NCI-H2227 treated with DMSO at 0.1 percent for 48 hours (cell line): ENCODE measurements around the gene NEK7.
"Not testable (repeated sequence)": the region's sequence is repeated elsewhere in the genome, so short reads cannot be mapped to it uniquely, and the experiment has no call there.

Experiments
- DNase-seq: peaks from one replicate; lab custom pipeline; 2025; lab: John Stamatoyannopoulos, UW

NEK7 gene

DNA sequence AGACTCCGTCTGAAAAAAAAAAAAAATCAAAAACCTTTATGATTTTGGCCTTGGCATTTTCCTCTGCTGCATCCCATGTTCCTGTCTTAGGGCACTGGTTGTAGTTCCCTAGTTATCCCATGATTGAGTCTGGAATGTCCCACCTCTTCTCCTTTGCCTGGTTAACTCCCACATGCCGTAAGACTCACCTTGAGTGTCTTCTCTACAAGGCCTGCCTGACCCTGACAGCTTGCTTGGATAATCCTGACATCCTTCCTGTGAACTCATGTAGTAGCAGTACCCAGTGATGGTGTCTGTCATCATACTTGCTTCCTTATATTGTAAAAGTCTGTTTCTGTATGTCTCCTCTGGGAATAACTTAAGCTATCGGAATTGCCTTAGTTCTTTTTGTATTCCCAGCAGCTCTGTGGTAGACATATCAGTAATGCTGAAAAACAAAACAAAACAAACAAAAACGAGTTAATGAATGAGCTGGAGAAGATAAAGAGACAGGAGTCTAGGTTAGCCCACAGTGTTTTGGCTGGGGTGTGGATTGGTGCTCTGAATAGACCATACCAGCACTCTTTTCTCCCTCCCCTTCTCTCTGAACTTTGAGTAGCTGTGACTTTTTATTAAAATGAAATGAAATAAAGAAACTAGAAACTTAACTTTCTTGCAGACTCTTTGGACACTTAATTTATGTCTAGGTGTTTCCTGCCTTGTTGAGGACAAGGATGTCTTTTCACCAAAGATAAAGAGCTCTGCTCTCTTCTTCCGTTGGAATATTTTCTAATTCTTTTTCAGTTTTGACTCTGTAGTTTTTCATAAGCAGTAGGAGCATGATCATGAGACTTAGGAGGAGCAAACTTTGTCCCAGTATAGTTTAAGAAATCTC lies 15.1 kb downstream of the NEK7 start:
- no peak for DNase-seq

DNA sequence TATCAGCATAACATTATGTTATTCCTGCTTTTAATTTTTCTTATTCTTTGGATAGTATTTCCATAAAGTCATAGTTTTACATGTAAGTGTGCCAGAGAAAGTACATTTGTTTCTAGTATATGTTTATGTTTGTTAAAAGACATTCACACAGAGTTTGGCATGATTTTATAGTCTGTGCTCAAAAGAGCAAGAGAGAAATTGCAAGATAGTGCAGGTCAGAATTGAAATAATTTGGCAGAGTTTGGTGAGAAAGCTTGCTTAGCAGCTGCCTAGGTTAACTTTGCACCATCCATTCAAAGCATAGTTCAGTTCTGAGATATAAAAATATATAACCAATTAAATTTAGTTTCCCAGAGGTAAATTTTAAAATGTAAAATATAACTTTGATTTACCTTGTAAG lies 17.0 kb downstream of the NEK7 start:
- no peak for DNase-seq

DNA sequence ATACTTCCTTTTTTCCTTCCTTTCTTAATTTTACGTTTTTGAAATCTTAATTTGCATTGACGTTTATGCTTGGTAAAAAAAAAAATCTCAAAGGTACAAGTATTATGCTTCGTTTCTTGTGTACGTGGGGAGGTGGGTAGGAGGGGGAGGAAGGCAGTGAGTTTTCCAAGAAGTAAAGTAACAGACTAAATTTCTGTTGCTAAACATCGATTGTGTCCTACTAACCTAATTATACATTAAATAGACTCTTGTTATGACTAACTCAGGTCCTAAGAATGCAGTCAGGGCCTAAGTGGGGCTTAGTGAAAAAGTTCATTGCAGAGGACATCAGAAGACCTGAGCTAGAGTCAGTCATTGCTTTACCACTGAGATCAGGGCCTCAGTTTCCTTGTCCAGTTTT lies 17.5 kb downstream of the NEK7 start:
- DNase-seq: no peak

DNA sequence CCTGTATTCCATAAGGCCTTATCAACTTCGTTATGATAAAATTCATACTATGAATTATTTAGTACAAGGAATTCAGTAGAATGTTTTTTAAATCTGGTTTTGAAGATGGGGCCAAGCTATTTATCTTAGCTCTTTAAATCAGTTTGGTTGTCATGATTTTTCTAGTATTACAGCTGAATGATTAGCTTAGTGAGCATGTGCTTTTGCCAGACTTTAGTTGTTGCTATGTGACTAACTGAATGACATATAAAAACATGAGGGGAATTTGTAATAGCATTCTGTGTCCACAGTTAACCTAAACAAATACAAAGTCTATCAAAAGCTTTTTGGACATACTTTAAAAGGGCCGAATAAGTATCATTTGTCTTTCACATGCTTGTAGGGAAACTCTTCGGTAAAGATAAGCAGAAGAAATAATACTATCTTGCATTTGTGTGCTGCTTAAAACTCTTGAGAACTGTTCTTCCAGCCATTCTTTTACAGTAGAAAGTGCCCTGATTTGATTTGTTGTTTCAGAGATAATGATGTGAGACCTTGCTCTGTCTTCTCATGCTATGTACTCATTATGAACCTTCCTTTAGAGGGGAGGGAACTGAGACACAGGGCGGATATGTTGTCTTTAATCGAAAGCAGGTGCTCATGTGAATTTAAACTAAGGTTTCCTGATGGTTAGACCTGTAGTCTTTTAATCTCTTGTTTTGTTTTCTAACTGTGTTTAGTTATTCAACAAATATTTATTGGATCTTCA lies 18.8 kb downstream of the NEK7 start:
- no peak for DNase-seq

DNA sequence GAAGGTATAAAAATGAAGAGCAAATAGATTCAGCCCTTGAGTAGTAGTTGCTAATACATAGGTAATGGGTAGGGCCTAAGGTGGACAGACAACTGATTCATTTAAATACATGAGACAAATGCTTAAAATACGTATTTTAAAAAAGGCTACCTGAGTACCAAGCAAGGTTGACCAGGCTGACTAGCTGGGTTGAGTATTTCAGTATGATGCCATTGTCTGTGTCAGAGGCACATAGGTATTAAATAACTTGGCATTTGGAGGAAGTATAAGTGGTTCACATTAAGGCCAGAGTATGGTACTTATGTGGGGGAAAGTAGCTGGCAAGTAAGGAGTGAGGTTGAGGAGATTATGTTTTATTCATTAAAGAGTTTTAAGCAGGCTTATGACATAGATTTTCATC lies 19.4 kb downstream of the NEK7 start:
- no peak for DNase-seq

DNA sequence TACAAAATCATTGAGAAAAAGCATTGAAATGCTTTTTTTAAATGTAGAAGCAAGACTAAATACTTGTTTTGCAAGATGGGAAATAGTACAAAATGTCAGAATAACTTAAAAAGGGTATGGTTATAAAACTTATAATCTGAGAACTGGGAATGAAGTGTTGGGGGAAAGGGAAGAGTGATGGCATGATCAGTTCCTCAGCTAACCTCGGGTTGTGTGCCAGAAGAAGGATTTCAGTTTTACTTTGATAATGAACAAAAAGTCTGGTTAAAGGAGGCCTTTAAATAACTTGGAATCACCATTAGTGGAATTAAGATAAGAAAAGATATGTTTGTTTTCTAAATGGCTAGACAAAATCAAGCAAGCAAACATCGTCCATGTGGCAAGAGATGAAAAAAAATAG lies 20.7 kb downstream of the NEK7 start:
- no peak for DNase-seq

DNA sequence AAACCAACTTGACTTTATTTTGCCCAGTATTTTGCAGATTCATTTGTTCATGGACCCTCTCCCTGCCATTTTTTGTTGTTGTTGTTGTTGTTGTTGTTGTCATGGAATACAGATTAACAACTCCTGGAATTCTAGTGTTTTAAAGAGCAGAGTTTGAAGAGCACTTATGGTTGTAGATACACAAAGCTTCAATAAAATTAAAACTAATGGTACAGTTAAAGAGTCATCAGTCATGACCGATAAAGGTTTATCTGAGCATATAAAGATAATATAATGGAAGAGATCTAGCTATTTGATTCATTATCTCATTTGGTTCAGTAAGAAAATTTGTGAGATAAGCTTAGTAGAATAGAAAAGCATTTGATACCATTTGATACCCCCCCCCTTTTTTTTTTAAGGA lies 21.8 kb downstream of the NEK7 start:
- DNase-seq: no peak

DNA sequence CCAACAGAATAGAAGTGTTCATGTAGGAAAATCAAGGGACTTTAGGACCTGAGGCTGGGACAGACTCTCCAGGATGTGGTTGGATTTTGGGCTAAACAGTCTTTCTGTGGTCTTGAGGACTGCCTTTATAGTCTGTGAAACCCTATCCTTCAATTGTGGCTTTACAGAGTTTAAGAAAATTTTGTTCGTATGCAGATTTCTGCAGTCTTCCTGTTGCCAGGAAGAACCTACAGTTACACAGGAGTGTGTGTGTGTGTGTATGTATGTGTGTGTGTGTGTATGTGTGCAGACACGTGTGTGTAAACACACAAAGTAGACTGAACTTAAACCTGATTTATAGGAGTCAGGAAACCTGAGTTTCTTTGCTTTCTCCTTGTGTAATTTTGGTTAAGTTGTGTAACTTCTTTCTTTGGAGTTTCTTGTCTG lies 22.8 kb downstream of the NEK7 start:
- DNase-seq: no peak

DNA sequence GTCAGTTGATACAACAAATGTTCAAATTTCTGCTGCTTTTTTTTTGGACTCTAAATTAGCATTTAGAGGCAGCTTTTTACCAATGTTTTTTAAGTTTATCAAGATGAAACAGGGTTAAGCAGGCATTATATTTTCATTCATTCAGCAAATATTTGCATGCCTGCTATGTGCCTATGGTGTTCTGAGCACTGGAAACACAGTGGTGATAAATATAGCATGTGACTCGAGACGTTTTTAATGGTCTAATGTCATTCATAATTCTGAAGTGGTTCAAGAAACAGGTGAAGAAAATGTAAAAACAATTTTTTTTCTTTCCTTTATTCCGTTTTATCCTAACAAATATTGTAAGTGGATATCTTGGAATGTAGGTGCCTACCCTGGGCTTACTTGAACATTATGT lies 26.8 kb downstream of the NEK7 start:
- no peak for DNase-seq

DNA sequence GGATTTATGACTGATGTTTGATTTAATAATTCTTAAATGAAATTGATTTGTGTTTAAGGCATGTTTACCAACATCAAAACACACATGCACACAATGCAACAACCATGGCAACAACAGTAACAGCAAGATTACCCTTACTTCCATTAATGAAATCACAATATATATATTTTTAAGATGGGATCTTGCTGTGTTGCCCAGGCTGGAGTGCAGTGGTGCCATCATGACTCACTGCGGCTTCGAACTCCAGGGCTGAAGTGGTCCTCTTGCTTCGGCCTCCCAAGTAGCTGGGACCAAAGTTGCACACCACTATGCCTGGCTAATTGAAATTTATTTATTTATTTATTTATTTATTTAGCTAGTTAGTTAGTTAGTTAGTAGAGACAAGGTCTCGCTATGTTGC lies 27.7 kb downstream of the NEK7 start:
- no peak for DNase-seq

DNA sequence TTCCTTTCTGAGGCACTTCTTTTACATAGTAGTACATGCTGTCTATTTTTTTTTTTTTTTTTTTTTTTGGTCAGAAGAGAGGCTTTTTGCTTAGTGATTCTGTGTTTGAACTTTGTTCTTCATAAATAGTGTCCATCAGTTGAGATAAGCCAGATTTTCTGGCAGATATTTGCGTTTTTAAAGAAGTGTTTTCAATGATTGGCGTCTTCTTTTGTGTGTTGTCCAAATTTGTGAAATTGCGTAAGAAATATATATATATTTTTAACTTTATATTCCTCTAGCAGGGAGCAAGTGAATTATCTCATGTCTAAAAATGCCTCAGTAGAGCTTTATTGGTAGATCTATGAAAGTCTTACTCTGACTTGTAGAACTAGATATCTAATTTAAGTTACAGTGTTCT lies 28.3 kb downstream of the NEK7 start:
- DNase-seq: no peak

DNA sequence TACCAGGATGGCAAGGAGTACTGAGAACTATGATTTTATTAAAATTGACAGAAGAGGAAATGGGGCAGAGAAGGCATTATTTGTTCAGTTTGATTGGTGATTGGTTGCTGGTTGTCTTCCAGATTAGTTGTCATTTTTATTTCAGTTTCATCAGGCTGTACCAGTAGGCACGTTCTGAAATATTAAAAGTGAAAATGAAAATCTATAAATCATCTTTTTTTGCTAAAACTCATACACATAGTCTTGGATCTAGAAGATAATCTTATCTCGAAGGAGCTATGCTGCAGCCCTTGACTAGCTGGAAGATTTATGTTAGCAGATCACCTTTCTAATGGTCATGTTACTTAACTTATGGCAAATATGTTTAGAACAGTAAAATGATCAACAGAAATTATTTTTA lies 29.0 kb downstream of the NEK7 start:
- no peak for DNase-seq

DNA sequence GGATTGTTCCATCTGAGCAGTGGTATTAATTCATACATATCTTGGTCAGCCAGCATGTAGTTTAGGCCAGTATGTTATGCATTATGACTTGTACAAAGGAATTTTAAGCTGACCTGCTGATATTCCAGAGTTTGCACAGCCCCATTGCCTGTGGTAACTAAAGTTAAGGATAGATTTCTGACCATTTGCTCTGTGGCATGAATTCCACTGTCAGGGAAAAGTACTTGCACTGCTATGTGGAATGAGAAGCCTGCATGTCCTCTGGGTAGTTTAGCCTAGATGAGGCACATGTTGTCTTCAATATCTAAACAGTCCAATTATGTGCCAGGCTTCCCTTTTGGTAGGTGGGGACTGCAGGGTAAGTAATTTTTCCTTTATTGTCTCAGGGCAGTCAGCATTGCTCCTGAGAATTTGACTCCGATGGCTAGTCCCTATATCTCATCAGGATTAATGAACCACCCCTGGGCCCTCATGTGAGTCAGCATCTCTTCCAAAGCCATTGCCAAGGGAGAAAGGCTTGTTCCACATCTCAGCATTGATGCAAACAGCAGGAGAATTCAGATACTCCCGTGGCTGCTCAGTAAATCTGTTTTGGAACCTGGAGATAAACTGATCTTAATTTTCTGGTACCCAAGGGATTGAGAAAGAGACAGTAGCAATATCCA lies 30.2 kb downstream of the NEK7 start:
- no peak for DNase-seq

DNA sequence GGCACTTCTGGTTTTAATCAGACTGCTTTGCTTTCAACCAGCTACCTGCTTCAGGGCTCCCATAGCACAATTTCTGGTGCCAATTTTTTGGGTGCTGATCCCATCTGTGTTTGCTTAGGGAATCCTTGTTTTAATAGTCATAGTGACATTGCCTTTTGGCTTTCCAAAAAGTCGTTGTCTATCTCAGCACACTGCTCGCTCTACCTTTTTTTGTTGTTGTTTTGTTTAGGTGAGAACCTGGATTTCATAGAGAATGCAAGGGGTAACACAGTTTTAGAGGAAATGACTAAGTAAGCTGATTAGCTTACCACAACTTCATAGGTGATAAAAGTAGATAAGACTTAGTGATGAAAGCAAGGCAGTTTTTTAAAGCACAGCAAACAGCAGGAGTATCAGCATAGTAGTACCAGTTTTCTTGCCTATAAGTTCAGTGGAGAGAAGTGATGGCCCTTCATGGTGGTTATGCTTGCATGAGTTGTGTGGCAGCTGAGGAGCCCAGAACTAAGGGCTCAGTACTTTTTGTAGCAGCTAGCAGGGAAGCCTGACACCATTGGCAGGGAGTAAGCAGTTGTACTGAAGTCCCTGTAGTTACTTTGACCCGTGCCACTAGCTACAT lies 31.3 kb downstream of the NEK7 start:
- DNase-seq: no peak

DNA sequence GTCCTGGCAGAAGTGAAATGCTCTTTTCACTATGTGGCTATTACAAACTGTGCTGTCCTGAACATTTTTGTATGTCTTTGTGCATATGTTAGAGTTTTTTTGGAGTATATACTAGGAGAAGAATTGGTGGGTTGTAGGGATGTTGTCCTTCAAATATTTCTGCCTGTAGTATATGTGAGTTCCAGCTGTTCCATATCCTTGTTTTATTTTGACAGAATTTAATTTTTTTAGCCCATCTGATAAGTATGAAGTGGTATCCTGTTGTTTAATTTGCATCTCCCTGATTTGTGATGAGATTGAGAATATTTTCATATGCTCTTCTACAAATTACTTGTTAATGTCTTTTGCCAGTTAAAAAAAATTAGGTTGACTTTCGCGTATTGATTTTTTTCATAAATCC lies 34.3 kb downstream of the NEK7 start:
- DNase-seq: no peak

DNA sequence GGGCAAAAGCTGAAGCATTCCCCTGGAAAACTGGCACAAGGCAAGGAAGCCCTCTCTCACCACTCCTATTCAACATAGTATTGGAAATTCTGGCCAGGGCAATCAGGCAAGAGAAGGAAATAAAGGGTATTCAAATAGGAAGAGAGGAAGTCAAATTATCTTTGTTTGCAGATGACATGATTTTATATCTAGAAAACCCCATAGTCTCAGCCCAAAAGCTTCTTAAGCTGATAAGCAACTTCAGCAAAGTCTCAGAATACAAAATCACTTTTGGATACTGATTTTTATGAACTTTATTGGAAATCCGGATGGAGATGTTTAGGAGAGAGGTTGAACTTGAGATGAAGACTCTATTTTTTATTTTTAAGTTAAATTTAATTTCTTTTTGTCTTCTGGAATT lies 37.1 kb downstream of the NEK7 start:
- DNase-seq: not testable (repeated sequence)

DNA sequence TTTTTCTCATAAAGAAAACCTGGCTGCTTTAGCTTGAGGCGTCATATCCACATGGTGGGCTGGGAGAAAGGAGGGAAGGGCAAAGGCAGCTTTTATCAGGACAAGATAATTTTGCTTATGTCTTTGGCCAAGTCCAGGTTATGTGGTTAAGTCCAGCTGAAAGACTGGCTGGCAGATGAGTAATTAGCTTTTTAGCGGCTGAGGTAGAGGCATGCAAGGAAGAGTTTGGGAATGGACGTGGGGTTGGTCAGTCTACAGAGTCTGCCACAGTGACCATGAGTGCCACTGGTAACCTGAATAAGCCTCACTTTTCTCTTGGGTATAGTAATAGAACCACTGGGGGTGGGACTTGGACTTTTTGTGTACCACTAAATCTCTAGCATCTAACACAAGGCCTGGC lies 39.8 kb downstream of the NEK7 start:
- no peak for DNase-seq

DNA sequence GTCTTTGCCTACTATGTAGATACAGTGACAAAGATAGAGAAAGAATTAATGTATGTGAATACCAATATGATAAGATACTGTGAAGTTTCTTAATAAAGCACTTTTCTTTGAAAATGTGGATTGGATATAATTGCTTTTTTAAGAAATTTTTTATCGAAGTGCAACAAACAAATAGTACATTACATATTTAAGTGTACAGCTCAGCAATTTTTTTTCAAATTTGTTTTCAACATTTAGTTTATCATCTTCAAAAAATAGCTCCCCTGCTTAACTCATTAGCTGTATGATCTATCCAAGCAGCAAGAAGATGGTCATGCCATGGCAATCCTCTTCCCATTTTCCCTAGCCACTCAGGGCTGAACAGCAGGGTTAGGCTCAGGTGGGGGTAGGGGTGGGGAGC lies 40.5 kb downstream of the NEK7 start:
- no peak for DNase-seq

DNA sequence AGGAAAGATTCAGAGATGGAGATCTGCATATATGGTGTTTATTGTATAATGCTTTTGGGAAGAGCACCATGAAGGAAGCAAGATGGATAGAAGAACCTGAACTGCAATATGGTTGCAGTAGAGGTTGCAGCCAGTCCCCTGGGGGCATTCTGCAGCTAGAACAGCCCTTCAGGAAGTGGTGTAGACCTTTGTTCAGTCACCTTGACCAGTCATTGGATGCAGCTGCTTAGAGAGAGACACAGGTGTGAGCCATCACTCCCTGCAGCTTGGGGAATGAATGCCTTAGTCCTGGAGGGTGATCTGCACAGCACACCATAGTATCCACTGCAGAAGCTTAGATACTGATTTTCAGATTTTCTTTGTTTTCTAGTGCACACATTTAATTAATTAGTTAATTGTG lies 42.3 kb downstream of the NEK7 start:
- no peak for DNase-seq

DNA sequence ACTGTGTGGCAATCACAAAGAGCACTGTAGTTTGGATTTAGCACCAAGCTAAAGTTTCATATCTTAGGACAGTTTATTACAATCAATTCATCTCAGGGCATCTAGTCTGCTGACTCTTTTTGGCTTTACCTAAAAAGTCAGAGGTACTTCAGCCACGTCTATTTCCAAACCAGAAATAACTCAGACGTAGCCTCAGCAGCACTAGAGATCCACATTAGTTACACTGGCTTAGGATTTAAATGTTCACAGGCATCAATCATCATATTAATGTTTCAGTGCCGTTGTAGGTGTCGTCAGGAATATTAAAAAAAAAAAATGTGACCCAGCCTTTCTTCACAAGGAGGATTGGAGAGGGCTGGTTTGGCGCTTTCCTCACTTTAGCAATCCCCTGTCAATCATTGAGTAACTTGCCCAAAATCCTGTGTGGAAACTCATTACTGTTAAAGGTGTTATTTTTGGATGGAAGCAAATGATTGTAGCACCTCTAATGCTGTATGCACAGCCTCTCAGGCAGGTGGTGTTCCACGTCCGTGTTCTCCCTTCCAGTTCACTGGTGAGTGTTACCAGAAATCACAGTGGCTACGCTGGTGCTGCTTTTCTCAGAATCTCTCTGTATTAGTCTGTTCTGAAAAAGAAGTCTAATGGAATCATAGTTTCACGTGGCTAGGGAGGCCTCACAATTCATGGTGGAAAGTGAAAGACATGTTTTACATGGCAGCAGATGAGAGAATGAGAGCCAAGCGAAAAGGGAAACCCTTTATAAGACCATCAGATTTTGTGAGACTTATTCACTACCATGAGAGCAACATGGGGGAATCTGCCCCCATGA lies 45.4 kb downstream of the NEK7 start:
- no peak for DNase-seq

DNA sequence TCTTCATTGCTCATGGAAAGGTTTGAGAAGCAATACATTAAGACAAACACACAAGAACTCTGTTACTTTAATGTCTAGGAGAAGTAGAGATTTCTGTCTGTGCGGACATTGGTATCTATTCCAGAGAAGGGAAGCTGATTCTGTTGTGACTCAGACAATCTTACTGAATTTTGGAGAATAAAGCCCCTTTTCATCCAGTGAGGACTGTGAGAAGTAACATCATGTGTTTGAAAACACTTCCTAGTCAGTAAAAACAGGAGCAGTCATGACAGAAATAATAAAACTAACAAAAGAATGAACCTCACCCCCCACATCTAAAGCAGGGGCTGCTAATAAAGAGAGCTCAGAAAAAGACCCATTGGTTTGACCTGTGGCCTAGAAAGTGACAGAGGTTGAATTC lies 46.6 kb downstream of the NEK7 start:
- DNase-seq: no peak
